NCI-H1092 treated with DMSO at 0.1 percent for 48 hours (cell line): Measurements from ENCODE around the gene ZBTB4.

Source experiments
- DNase-seq: peaks from one replicate; lab custom pipeline; 2025; lab: John Stamatoyannopoulos, UW

The ZBTB4 gene

DNA sequence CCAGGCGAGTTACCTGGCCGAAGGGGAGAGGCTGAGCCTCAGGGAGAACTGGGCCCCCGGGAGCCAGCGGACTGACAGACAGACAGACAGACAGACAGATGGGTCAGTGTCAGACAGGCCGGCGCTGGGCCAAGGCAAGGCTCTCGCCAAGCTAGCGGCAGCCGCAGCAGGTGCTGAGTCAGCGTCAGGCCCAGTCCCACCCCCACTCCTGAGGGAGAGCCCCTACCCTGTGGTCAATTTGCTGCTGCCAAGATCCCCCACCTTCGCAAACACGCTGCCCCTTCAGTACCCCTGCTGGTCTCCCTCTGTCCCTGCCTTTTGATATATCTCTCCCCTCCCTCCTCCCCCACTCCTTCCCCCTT lies 38.6 kb downstream of the ZBTB4 start:
- peak; percentile 65 for DNase-seq

DNA sequence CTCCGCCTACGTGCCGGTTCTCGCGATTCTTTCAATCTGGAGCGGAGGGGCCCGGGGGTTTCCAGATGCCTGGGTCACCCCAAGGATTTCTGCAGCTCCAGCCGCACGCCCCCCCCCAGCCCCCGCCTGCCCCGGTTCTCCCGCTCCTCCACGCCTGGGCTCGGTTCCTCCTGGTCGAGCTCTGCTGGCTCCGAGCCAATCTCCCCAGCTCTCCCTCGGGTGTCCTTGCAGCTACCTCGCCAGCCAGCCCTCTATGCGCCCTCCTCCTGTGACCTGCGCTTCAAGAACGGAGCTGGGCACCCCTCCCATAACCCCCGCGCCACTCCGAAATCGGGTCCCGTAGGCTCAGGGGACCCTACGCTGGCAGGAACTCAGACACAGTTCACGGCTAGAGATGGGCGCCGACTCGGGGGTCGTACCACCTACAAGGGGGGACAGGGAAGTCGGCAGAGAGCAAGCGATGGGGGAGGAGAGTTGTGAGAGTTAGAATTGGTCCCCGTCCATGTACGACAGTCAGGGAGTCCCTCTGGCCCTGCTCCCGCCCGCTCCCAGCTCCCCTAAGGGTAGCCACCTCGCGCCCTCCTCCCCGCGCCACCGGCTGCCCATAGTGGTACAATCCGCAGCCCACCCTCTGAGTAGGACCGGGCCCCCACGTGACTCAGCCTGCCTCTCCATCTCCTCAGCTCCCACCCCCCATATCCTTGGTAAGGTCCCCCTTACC lies 39.2 kb downstream of the ZBTB4 start:
- peak; percentile 65 for DNase-seq

DNA sequence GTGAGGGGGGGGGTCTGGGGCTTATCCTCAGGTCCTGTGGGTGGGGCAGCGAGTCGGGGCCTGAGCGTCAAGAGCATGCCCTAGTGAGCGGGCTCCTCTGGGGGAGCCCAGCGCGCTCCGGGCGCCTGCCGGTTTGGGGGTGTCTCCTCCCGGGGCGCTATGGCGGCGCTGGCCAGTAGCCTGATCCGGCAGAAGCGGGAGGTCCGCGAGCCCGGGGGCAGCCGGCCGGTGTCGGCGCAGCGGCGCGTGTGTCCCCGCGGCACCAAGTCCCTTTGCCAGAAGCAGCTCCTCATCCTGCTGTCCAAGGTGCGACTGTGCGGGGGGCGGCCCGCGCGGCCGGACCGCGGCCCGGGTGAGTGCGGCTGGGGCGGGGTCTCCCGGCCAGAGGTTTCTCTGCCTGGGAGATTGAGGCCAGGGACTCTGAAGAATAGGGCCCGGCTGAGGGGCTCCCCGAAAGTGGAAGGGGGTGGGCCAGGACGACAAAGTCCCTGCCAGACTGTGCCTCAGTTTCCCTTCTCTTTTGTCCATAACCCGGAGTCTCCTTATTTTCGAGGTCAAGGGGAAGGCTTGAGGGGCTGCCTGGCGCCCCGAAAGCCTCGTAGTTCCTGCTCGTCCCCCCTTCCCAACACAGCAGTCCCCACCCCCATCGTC lies 39.8 kb downstream of the ZBTB4 start, which contains the start of gene FGF11:
FGF11 (plus strand) TSS at position 51 of the 651 bp plus-strand sequence; CDS start at position 160, 109 bp downstream.
- no peak for DNase-seq

DNA sequence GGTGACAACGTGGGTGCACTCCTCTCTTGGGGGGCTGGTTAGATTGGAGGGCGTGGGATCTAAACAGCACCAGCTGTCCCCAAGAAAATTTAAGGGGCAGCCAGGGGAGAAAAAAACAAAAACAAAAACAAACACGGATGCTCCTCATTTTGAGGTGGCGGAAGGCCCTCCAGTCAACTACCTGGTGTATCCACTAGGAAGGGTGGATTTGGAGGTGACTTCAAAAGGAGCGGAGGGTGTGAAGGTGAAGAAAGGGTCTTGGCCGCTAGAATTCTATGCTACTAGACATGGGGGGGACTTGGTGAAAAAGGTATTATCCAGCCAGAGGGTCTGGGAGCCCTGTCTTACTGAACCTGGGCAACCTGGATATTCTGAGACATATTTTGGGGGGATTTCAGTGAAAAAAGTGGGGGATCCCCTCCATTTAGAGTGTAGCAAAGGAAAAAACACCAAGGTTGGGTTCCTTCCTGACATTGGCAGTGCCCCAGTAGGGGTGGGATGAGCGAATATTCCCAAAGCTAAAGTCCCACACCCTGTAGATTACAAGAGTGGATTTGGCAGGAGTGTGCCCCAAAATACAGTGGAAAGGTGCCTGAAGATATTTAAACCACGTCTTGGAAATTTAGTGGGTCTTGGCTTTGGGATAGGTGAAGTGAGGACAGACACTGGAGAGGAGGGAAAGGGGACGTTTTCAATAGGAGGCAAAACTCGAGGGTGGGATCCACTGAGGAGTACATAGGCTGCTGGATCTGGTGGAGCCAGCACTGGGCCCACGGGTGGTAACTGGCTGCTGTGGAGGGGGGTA lies 40.6 kb downstream of the ZBTB4 start:
- DNase-seq, result no peak

DNA sequence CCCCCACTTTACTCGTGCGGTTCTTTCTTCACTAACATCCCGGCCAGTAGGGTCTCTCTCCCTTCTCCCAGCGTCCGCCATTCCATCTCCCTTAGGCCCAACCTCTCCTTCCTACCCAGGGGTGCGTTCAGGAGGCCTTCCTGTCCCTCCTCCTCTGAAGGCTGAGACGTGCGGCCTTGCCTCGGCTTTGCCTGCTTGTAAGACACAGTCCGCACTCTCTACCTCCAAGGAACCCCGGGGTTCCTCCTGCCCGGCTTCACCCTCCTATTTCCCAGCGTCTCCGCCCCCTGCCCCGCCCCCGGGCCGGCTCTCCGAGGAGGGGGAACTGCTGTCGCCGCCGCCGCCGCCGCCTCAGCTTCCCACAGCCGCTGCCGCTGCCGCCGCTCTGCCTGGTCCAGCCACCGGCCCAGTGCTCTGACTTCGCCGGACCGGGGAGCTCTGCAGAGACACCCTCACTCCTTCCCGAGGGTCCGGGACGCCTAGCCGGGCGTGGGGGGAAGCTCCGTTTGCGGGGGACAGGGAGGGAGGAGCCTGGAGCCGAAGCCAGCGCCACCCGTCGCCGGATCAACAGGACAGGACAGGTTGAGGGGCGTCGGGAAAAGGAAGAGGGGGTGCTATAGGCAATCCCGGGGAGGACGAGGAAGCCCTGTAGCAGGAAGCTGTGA lies 41.3 kb downstream of the ZBTB4 start:
- peak; percentile 10 for DNase-seq

DNA sequence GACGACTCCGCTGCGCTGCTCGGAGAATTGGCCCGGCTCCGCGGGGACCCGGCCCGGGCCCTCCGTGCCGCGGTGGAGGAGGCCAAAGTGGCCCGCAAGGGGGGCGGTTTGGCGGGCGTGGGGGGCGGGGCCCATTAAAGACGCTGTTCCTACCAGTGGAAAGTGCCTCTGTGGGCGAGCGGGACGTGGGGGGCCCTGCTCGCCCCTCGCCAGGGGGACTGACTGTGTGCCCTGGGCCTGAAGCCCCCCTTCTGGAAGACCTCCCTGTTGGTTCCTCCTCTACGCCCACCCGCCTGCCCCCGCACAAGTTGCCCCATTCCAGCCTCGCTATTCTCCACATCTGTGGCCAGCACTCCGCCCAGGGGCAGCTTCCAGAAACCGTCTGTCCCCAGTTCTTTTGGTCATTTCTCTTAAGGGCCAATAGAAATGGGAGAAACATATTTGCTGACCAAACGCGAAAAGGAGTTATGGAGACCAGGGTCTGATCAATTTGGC lies 42.0 kb downstream of the ZBTB4 start:
- DNase-seq, result no peak

DNA sequence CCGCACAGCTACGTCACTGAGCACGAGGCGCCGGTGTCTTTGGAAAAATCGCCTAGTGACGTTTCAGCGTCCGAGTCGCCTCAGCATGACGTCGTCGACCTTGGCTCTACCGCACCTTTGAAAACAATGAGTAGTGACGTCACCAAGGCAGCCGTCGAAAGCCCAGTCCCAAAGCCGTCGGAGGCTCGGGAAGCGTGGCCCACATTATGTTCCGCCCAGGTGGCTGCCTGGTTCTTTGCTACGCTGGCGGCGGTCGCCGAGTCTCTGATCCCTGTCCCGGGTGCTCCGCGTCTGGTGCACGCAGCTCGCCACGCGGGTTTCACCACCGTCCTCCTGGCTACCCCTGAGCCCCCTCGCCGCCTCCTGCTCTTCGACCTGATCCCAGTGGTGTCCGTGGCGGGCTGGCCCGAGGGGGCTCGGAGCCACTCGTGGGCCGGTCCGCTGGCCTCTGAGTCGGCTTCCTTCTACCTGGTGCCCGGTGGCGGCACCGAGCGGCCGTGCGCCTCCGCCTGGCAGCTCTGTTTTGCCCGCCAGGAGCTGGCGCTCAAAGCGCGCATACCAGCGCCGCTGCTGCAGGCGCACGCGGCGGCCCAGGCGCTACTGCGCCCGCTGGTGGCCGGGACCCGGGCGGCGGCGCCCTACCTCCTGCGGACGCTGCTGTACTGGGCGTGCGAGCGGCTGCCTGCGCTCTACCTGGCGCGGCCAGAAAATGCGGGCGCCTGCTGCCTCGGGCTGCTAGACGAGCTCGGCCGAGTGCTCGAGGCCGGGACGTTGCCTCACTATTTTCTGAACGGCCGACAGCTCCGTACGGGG lies 42.7 kb downstream of the ZBTB4 start:
- DNase-seq, result peak; percentile 66

DNA sequence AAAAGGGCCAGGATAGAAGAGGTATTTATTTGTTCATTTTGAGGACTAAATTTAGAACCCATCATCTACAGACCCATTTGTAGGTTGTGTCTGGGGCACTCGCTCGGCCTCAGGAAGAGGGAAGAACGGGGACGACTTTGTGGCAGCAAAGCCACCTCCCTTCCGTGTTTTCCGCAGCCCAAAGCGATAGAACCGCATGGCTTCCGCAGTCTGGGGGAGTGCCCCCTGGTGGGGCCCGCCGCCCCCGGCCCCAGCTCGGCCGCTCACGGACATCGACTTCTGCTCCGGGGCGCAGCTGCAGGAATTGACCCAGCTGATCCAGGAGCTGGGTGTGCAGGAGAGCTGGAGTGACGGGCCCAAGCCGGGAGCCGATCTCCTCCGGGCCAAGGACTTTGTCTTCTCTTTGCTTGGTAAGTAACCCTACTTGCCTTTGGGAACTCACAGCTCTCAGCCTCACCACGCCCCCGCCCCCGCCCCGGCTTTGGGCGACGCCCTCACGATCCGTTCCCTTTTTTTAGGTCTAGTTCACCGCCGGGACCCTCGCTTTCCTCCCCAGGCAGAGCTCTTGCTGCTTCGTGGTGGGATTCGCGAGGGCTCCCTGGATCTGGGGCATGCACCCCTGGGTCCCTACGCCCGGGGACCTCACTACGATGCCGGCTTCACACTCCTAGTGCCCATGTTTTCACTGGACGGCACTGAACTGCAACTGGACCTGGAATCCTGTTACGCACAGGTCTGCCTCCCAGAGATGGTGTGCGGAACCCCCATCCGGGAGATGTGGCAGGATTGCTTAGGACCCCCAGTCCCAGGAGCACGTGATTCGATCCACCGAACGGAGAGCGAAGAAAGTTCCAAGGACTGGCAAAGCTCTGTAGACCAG lies 43.5 kb downstream of the ZBTB4 start:
- DNase-seq, result no peak

DNA sequence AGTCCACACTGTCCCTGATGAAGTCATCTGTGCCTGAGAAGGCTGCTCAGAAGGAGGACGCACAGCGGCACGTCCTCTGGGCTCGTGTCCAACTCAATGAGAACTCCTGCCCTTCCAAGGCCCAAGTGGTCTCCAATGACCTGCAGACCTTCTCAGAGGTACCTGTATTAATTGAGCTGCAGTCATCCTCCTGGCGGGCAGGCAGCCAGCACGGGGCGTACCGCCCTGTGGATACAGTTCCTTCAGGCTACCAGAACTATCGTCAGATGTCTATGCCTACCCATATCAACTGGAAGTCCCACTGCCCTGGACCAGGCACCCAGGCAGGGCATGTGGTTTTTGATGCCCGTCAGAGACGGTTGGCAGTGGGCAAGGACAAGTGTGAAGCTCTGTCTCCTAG lies 47.1 kb downstream of the ZBTB4 start:
- DNase-seq, result no peak

DNA sequence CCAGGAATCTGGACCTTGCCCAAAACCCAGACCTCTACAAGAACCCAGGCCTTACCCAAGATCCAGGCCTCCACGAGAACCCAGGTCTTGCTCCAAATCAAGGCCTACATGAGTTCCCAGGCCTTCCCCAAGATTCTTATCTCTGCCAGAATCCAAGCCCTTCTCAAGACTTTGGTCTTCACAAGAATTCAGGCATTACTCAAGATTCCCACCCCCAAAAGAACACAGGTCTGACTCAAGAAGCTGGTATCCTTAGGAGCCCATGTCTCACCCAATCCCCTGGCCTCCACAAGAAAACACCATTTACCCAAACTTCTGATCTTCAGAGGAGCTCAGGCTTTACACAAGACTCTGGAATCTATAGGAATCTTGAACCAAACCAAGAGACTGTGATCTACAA lies 48.2 kb downstream of the ZBTB4 start:
- DNase-seq, result no peak

DNA sequence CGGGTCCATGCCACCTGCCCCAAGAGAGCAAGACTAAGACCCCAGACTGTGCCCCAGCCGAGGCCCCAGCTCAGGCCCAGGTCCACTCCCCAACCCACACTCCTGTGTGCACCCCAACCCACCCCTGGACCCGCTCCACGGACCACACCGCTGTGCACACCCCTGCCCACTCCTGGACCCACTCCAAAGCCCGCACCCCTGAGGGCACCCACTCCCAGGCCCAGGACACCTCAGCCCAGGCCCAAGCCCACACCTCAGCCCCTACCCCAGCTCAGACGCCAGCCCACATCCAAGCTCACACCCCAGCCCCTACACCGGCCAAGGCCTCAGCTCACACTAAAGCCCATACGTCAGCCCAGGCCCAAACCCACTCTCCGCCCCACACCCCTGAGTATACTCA lies 49.7 kb downstream of the ZBTB4 start:
- no peak for DNase-seq

DNA sequence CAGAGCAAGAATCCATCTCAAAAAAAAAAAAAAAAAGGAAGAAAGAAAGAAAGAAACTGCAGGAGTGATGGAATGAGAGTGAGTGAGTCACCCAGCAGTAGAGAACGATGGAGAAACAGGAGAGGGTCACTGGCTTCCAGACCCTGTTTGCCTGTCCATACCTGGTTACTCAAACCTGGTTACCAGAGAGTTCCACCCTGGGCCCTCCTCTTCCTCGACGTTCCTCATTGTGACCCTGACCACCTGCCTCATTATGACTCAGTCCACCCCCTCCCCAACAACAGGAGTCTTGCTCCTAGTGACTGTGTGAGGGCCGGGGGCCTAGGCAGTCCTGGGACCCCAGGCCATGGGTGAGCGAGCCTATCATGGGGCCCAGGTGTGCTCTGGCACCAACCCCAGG lies 50.9 kb downstream of the ZBTB4 start, which contains the start of gene SPEM3:
SPEM3 (plus strand) TSS at position 301 of the 400 bp plus-strand sequence; CDS start at position 347, 46 bp downstream.
- no peak for DNase-seq

DNA sequence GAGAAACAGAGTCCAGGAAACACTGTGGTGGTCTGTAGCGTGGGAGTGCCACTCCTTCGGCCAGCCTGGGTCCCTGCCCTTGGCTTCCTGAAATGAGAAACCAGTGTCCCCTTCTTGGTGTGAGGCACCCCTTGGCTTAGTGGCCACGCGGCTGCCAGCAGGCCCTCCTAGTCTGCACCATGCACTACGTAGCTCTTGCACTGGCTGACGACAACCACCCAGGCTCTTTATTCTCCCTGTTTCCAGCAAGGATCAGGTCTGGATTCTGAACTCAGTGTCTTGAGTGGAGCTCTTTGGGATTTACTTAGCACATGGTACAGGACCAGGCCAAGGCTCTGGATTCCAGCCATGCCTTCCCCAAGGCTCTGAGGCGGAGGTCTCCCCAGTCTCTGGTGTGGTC lies 51.9 kb downstream of the ZBTB4 start:
- DNase-seq, result no peak

DNA sequence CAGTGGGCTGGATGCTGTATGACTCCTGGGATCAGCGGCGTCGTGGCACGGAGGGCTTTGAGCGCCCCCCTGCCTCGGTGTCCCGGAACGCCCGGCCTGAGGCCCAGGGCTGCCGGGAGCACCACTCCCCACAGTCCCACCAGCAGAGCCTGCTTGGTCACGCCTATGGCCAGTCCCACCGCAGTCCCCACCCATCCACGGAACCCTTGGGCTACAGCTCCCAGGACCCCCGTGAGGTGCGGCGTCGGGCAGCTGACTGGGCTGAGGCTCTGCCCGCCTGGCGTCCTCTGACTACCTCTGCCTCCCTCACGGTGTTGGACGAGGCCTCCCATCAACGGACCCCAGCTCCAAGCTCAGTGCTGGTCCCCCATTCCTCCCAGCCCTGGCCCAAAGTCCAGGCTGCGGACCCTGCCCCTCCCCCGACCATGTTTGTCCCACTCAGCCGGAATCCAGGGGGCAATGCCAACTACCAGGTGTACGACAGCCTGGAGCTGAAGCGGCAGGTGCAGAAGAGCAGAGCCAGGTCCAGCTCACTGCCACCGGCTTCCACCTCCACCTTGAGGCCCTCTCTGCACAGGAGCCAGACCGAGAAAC lies 52.4 kb downstream of the ZBTB4 start:
- DNase-seq, result no peak

DNA sequence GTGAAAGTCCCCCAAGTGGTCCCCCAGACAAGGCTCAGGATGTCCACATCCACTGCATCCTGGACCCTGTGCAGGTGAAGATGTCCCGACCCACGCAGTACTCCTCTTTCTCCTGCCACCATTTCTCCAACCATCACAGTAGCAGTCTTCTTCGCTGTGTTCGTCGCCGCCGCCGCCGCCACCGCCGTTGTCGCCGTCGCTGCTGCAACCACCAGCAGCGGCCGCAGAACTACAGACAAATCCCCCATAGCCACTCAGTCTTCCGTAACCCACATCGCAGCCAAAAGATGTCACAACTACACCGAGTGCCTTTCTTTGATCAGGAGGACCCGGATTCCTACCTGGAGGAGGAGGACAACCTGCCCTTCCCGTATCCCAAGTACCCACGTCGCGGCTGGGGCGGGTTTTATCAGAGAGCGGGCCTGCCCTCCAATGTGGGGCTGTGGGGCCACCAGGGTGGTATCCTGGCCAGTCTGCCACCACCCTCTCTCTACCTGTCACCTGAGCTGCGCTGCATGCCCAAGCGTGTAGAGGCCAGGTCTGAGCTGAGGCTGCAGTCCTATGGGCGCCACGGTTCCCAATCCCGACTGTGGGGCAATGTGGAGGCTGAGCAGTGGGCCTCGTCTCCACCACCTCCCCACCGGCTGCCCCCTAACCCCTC lies 53.1 kb downstream of the ZBTB4 start:
- DNase-seq, result no peak

DNA sequence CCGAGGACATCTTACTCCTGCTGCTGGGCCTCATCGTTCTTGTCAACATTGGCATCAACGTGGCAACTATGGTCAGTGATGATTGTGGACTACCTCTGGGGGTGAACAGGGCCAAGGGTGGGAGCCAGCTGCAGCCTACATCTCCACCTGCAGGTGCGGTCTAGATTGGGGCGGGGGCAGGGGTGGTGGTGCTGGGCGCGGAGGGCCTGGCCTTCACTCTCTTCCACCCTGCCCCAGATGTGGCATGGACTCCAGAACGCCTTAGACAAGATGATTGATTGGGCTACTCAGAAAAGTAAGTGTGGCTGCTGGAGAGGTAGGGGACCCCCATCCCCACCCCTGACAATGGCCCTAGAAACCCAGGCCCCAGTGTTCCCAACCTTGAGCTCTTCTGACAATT lies 53.7 kb downstream of the ZBTB4 start:
- DNase-seq, result no peak

DNA sequence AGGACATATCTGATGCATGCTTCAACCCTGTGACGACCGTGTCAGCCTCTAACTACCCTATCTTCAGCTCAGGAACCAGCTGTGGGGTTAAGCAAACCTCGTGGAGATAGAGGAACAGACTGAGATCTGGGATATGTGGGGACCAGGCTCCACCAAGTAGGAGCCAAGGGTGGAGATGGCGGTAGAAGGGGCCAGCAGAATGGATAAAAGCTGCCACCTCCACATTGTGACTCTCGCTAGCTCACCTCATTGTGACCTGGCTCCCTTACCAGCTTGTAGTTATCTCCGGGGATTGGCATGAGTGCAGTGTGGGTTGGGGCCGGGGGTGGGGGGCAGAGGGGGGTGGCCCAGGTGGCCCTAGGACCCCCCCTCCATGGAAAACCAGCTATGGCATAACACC lies 54.1 kb downstream of the ZBTB4 start, which contains the start of gene SPEM2:
SPEM2 (plus strand) TSS at position 301 of the 400 bp plus-strand sequence; CDS start at position 374, 73 bp downstream.
- DNase-seq, result no peak

DNA sequence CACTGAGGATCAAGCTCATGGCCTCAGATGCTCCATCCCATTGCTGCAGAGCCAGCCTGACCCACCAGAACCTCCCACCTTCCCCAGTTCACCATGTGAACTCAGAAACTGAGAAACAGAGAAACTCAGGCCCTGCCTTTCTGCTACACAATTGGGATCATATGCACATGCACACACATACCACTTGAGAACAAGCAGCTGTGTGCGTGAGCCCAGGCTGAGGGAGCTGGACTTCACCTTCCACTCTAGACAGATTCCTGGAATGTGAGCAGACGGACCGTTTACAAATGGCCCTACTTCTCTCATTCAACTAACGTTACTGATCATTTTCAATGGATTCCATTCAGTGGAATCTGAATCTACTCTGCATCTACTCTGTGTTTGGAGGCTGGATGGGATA lies 55.8 kb downstream of the ZBTB4 start:
- DNase-seq, result peak; percentile 25

DNA sequence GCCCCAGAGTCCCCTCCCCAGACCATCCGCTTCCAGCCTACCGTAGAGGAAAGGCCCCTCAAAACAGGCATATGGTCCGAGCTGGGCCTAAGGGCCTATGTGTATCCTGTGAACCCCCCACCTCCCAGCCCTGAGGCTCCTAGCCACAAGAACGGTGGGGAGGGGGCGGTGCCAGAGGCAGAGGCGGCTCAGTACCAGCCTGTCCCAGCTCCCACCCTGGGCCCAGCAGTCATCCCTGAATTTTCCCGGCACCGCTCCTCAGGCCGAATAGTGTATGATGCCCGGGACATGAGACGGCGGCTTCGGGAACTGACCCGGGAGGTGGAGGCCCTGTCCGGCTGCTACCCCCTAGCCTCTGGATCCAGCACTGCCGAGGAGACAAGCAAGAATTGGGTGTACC lies 58.2 kb downstream of the ZBTB4 start:
- DNase-seq, result no peak
